A673 (cell line): ENCODE results near the gene TNNT1. TPM values are rescaled to one million over a fixed set of nuclear protein-coding genes. Genes with fewer than 3 reads are reported as not detected.

Experiments
- BruUV-seq: library from RNA; stranded (reverse); fragments of 400-500 nt; replicated peaks from 2 replicates; lab custom pipeline; 2021; lab: Mats Ljungman, UMichigan
- CTCF ChIA-PET: fragments of 300-600 bp; sonication (Branson Sonifier 250); formaldehyde crosslinking; loops from one replicate; lab custom pipeline; 2022; ENCODE audit warnings: antibody characterized with exemption; lab: Charles Lee
- POLR2A ChIA-PET: fragments of 300-600 bp; sonication (Branson Sonifier 250); formaldehyde crosslinking; loops from one replicate; lab custom pipeline; 2022; ENCODE audit warnings: antibody characterized with exemption; ENCODE audit not compliant: low non-redundant PET; lab: Charles Lee
- DNase-seq: peaks from one replicate; pipeline ENCODE4 v3.0.0-alpha.2; 2015; ENCODE audit warnings: low spot score
- H3K27ac ChIP-seq: fragments of 200-600 bp; sonication (generic); 2 replicates; pipeline ENCODE4 v1.5.1; 2016; ENCODE audit warnings: mixed run types, low read depth, mild to moderate bottlenecking, mixed read lengths, antibody characterized with exemption, low read length; ENCODE audit not compliant: poor library complexity, severe bottlenecking
- H3K27me3 ChIP-seq: fragments of 200-600 bp; sonication (generic); replicated peaks from 2 replicates; pipeline ENCODE4 v1.6.1; 2017; ENCODE audit warnings: mixed run types, low read depth, mild to moderate bottlenecking, mixed read lengths, antibody characterized with exemption, low read length; ENCODE audit not compliant: insufficient read depth, poor library complexity
- H3K36me3 ChIP-seq: fragments of 200-600 bp; sonication (generic); 2 replicates; pipeline ENCODE4 v1.6.1; 2016; ENCODE audit warnings: mixed run types, mild to moderate bottlenecking, mixed read lengths, antibody characterized with exemption, low read length; ENCODE audit not compliant: insufficient read depth, poor library complexity, severe bottlenecking
- H3K4me1 ChIP-seq: fragments of 200-600 bp; sonication (generic); 2 replicates; pipeline ENCODE4 v1.6.1; 2017; ENCODE audit warnings: mixed run types, mild to moderate bottlenecking, mixed read lengths, antibody characterized with exemption, low read length; ENCODE audit not compliant: insufficient read depth, poor library complexity, severe bottlenecking
- H3K4me3 ChIP-seq: fragments of 200-600 bp; sonication (generic); 2 replicates; pipeline ENCODE4 v1.5.1; 2016; ENCODE audit warnings: low read depth, mixed run types, mild to moderate bottlenecking, mixed read lengths, low read length; ENCODE audit not compliant: poor library complexity, severe bottlenecking
- H3K9me3 ChIP-seq: fragments of 200-600 bp; sonication (generic); 2 replicates; pipeline ENCODE4 v1.6.1; 2016; ENCODE audit warnings: mixed run types, low read depth, mild to moderate bottlenecking, mixed read lengths, antibody characterized with exemption, low read length; ENCODE audit not compliant: poor library complexity, severe bottlenecking
- EZH2 ChIP-seq: fragments of 200-600 bp; sonication (generic); IDR thresholded peaks from 2 replicates; pipeline ENCODE4 v1.6.1; 2017; ENCODE audit warnings: borderline replicate concordance, low read depth, mild to moderate bottlenecking, mixed read lengths, antibody characterized with exemption, low read length; ENCODE audit not compliant: poor library complexity, severe bottlenecking
- intact Hi-C: fragments of 100-400 bp; cut with micrococcal nuclease; formaldehyde crosslinking; loops from one replicate; pipeline ENCODE4 v1.10.0; 2022; ENCODE audit not compliant: unreplicated experiment
- total RNA-seq: library from RNA; stranded (reverse); gene quantifications from 2 replicates; pipeline ENCODE4 v1.2.3, GENCODE V29; 2021
- TF ChIP-seq, protein P1 (sequence below): fragments of 300-800, 200-600 bp; sonication (generic); conservative IDR thresholded peaks from 2 replicates; pipeline ENCODE4 v1.5.1; 2017; ENCODE audit warnings: low read depth, mild to moderate bottlenecking, antibody characterized with exemption, low read length, moderate library complexity, mixed read lengths

Gene TNNT1
- total RNA-seq, 1 experiment from 2014 or later, result 37.6 TPM

DNA sequence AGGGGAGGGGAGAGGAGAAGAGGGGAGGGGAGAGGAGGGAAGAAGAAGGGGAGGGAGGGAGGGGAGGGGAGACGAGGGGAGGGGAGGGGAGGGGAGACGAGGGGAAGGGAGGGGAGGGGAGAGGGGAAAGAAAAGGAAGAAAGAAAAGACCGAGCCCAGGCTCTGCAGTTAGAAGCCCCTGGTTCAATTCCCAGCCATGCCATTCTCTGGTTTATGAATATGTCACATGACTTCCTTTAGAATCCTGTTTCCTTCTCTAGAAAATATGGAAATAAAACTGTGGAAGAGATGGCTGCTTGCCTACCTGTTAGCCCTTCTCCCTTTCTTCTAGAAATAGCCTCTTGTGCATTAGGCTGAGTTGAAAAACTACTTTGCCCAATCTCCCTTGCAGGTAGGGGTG is 14.3 kb downstream of the TNNT1 start:
- no peak for DNase-seq
- Histone ChIP-seq H3K9me3 (no peaks in the 10 kb centered on the region), H3K4me1 (peaks cover 4% of the 10 kb centered on the region), H3K27ac (no peak overlapping the region), H3K27me3 (no peaks in the 10 kb centered on the region), H3K36me3 (no peaks in the 10 kb centered on the region), H3K4me3 (no peak overlapping the region)
- intact Hi-C loops, result no loop called here
- ChIA-PET POLR2A (no interaction called here), CTCF (no interaction called here)
- no TSS peak for BruUV-seq
- TF ChIP-seq, protein P1, sequence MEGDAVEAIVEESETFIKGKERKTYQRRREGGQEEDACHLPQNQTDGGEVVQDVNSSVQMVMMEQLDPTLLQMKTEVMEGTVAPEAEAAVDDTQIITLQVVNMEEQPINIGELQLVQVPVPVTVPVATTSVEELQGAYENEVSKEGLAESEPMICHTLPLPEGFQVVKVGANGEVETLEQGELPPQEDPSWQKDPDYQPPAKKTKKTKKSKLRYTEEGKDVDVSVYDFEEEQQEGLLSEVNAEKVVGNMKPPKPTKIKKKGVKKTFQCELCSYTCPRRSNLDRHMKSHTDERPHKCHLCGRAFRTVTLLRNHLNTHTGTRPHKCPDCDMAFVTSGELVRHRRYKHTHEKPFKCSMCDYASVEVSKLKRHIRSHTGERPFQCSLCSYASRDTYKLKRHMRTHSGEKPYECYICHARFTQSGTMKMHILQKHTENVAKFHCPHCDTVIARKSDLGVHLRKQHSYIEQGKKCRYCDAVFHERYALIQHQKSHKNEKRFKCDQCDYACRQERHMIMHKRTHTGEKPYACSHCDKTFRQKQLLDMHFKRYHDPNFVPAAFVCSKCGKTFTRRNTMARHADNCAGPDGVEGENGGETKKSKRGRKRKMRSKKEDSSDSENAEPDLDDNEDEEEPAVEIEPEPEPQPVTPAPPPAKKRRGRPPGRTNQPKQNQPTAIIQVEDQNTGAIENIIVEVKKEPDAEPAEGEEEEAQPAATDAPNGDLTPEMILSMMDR, result no peak

- H3K27me3 ChIP-seq, result no peaks in the 10 kb centered on the region
- peaks cover 4% of the 10 kb centered on the region for H3K4me1 ChIP-seq
- H3K9me3 ChIP-seq, result no peaks in the 10 kb centered on the region
- POLR2A ChIA-PET, result interaction anchor here (0.5 kb wide), 1 partner anchor 15 kb away, joined by 4 read pairs; the partner anchor contains the start of gene TNNT1
- H3K27ac ChIP-seq, result no peak overlapping the region
- CTCF ChIA-PET, result no interaction called here
- no peaks in the 10 kb centered on the region for H3K36me3 ChIP-seq
- no peak for DNase-seq
- no peak for TF ChIP-seq EZH2
- TF ChIP-seq, protein P1, result no peak
- H3K4me3 ChIP-seq, result no peak overlapping the region
- intact Hi-C loops, result no loop called here
- BruUV-seq, result no TSS peak
Measured at GRCh38 chr19:55133639-55134444, 15.2 kb downstream of the TNNT1 start.

DNA sequence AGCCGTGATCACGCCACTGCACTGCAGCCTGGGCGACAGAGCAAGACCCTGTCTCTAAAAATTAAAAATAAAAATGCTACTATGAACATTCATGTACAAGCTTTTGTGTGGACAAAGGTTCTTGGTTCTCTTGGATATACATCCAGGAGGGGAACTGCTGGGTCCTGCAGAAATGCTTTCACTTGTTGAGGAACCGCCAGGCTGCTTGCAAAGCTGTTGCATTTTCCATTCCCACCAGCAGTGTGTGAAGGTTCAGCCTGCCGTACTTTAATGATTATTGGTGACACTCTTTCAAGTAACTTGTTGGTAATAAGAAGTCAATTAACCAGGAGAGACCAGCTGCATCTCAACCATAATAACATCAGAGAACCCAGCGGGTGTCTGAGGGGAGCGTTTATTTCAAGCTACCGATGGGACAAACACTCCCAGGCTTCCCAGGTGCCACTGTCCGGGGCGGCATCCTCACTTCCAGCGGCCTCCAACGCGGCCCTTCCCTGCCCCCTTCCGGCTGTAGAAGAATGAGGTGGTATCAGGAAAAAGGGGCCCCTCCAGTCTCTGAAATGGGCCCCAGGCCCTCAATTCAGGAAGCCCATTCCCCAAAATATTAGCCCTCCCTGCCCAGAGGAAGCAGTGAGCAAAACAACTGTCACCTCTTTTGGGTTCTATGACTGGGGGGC is 16.4 kb downstream of the TNNT1 start:
- Histone ChIP-seq H3K36me3 (no peaks in the 10 kb centered on the region), H3K4me3 (no peak overlapping the region), H3K27me3 (no peaks in the 10 kb centered on the region), H3K27ac (no peak overlapping the region), H3K9me3 (no peaks in the 10 kb centered on the region), H3K4me1 (peaks cover 4% of the 10 kb centered on the region)
- TF ChIP-seq, protein P1, result no peak
- TF ChIP-seq EZH2, result no peak
- BruUV-seq, result no TSS peak
- DNase-seq, result no peak
- ChIA-PET CTCF (no interaction called here), POLR2A (no interaction called here)
- intact Hi-C loops, result no loop called here
